ENCODE data around the gene GNAL. TPM values are rescaled to one million over a fixed set of nuclear protein-coding genes. Genes with fewer than 3 reads are reported as not detected.

GNAL gene
- total and polyA plus RNA-seq, 7 donors = 0.90 to 30.8 (median 5.5) TPM

DNA sequence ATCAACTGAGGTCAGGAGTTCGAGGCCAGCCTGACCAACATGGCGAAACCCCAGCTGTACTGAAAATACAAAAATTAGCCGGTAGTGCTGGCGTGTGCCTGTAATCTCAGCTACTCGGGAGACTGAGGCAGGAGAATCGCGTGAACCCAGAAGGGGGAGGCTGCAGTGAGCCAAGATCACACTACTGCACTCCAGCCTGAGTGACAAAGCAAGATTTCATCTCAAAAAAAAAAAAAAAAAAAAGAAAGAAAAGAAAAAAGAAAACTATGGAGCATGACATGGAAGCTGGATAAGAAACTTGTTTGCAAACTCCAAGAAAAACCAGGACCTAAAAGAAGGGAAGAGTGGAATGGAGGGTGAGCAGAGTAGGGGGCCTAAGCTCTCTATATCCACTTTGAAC is 160.2 kb downstream of the GNAL start:
- ATAC-seq = no peak
- TF ChIP-seq, protein P1, sequence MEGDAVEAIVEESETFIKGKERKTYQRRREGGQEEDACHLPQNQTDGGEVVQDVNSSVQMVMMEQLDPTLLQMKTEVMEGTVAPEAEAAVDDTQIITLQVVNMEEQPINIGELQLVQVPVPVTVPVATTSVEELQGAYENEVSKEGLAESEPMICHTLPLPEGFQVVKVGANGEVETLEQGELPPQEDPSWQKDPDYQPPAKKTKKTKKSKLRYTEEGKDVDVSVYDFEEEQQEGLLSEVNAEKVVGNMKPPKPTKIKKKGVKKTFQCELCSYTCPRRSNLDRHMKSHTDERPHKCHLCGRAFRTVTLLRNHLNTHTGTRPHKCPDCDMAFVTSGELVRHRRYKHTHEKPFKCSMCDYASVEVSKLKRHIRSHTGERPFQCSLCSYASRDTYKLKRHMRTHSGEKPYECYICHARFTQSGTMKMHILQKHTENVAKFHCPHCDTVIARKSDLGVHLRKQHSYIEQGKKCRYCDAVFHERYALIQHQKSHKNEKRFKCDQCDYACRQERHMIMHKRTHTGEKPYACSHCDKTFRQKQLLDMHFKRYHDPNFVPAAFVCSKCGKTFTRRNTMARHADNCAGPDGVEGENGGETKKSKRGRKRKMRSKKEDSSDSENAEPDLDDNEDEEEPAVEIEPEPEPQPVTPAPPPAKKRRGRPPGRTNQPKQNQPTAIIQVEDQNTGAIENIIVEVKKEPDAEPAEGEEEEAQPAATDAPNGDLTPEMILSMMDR (IDR thresholded peaks at IDR 0.05) = no peak
- peaks cover 8% of the 10 kb centered on the region for H3K4me1 ChIP-seq
- H3K27ac ChIP-seq = peak overlapping the region; percentile 98
- intact Hi-C loops (cut with DNase I) = loop anchor here in 1 of 2 donors (5.0 kb wide), 1 partner anchor 42 kb away; no protein-coding TSS in a partner anchor
- no peak for DNase-seq
- H3K27me3 ChIP-seq (ENCODE audit: insufficient read depth in 3 of 3, low read length in 2 of 3) = no peaks in the 10 kb centered on the region
- 74 to 89% (median 82%) methylated on average over 7 of the region's 7 CpGs for WGBS, 3 donors
- H3K9me3 ChIP-seq = no peaks in the 10 kb centered on the region
- H3K4me3 ChIP-seq = peak overlapping the region; percentile 91
- H3K36me3 ChIP-seq (ENCODE audit: insufficient read depth in 1 of 2, low read depth in 1 of 2) = peaks cover 0 to 11% of the 10 kb centered on the region in 2 donors

DNA sequence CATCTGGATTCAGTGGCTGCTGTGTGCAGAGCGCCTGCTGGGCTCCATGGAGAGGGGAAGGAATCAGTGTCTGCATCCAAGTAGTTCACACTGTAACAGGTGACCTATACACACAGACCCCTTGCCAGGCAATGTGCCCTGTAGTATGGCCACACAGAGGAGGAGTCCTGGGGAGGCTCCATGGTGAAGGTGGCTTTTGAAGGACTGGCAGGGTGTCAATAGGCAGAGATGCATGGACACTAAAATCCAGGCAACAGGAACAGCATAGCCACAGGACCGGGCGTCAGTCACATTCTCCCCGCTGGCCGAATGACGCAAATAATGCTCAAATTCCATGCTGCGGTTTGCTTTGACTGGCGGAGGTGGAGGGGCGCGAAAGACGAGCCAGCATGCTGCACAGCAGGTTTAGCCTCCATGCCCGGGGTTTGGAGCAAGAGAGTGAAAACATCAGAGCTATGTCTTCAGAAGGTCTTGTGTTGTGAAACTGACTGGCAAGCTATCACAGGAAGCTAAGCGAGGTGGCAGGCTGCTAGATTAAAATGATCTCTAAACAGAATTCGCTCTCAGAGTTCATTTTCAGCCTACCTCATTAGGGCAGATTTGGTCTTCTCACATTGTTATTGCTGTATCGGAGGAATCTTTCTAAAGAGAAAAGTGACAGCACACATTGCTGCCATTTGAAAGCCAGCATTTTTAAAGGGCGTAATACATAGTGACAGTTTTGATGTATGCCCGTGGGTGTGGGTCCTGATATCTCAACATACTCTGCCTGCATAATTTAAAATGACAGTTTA is 161.0 kb downstream of the GNAL start:
- TF ChIP-seq, protein P1 (IDR thresholded peaks at IDR 0.05) = no peak
- intact Hi-C loops (cut with DNase I) = loop anchor here (2.0 to 10.0 kb wide), 3 partner anchors 43 to 135 kb away; partner anchors contain the start of gene IMPA2 (in 2 of the 2)
- H3K36me3 ChIP-seq (ENCODE audit: insufficient read depth in 1 of 2, low read depth in 1 of 2) = peaks cover 3 to 18% of the 10 kb centered on the region in 2 donors
- H3K4me3 ChIP-seq = peak overlapping the region; percentile 91
- WGBS, 3 donors = 7 to 17% (median 10%) methylated on average over 17 of the region's 17 CpGs
- peak overlapping the region; percentile 98 for H3K27ac ChIP-seq
- DNase-seq = peak; percentile 86 to 89
- H3K4me1 ChIP-seq = peaks cover 8% of the 10 kb centered on the region
- peak; percentile 75 to 80 (median 78) for ATAC-seq
- H3K27me3 ChIP-seq (ENCODE audit: insufficient read depth in 3 of 3, low read length in 2 of 3) = no peaks in the 10 kb centered on the region
- no peaks in the 10 kb centered on the region for H3K9me3 ChIP-seq

DNA sequence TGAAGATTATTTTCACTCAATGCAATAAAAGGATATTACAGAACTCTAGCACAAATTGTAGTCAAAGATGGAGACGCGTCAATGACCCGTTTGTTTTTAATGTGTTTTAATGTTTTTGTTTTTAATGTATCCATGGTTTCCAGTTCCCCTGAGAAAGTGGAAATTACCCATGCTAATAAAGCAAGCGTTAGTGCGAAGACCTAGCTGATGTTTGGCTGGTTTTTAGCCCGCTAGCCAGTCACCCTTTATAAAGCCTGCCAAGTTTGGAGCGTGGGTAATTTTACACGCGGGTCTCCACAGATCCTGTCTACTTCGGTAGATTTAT is 161.7 kb downstream of the GNAL start:
- DNase-seq (no peak), ATAC-seq (peak; percentile 34 to 58 (median 40))
- TF ChIP-seq, protein P1 (IDR thresholded peaks at IDR 0.05) = no peak
- Histone ChIP-seq H3K4me3 (peak overlapping the region; percentile 91), H3K9me3 (no peaks in the 10 kb centered on the region), H3K4me1 (peaks cover 12% of the 10 kb centered on the region), H3K27me3 (ENCODE audit: insufficient read depth in 3 of 3, low read length in 2 of 3) (no peaks in the 10 kb centered on the region), H3K36me3 (ENCODE audit: insufficient read depth in 1 of 2, low read depth in 1 of 2) (peaks cover 3 to 18% of the 10 kb centered on the region in 2 donors), H3K27ac (peak overlapping the region; percentile 98)
- intact Hi-C loops (cut with DNase I) = loop anchor here (2.0 to 10.0 kb wide), 2 partner anchors 130 to 134 kb away; partner anchors contain the start of gene IMPA2 (in 2 of the 2)
- WGBS, 3 donors = 0% methylated on average over 10 of the region's 10 CpGs

DNA sequence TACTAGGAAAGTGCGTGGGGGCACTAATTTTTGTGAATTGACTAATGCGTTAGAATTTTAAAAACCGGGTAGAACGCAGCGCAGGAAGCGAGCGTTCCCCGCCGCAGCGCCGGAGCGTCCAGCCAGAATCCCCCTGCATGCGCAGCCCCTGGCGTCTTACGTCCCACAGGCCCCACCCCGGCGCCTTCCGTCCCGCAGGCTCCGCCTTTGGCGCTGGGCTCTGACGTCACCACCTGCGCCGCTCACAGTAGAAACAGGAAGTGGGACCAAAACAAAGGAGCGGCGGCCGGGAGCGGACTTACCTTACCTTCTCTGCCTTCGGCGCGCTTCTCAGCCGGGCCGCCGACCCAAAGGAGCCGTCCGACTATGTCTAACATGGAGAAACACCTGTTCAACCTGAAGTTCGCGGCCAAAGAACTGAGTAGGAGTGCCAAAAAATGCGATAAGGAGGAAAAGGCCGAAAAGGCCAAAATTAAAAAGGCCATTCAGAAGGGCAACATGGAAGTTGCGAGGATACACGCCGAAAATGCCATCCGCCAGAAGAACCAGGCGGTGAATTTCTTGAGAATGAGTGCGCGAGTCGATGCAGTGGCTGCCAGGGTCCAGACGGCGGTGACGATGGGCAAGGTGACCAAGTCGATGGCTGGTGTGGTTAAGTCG is 162.2 kb downstream of the GNAL start, which contains the start of gene CHMP1B:
TSS of gene CHMP1B (plus strand) at position 268 of the 660 bp plus-strand sequence. CDS start at position 367, 99 bp downstream.
- TF ChIP-seq, protein P1 (IDR thresholded peaks at IDR 0.05) = no peak
- H3K27me3 ChIP-seq (ENCODE audit: insufficient read depth in 3 of 3, low read length in 2 of 3) = no peaks in the 10 kb centered on the region
- no peaks in the 10 kb centered on the region for H3K9me3 ChIP-seq
- intact Hi-C loops (cut with DNase I) = loop anchor here (2.0 to 10.0 kb wide), 2 partner anchors 130 to 134 kb away; partner anchors contain the start of gene IMPA2 (in 2 of the 2)
- H3K36me3 ChIP-seq (ENCODE audit: insufficient read depth in 1 of 2, low read depth in 1 of 2) = peaks cover 3 to 18% of the 10 kb centered on the region in 2 donors
- peak within 1 kb of the TSS; percentile 98 for H3K27ac ChIP-seq
- 0 to 1% (median 0%) methylated on average over 51 to 53 of the region's 53 CpGs for WGBS, 3 donors
- H3K4me3 ChIP-seq = peak within 1 kb of the TSS; percentile 91
- peak; percentile 84 to 89 (median 85) for ATAC-seq
- peak; percentile 99 for DNase-seq
- peaks cover 12% of the 10 kb centered on the region for H3K4me1 ChIP-seq

Measured in psoas muscle (tissue), 8 donors.